HepG2 (cell line): ENCODE measurements around the gene PRMT2. TPM values are rescaled to one million over a fixed set of nuclear protein-coding genes. Genes with fewer than 3 reads are reported as not detected.
A peak's percentile ranks its signal among the peaks of the same experiment; 100 is the strongest.

Experiments
- ARNT2 ChIP-seq: sonication (generic); formaldehyde crosslinking; IDR thresholded peaks from 2 replicates; pipeline ENCODE4 v1.8.0; 2022; ENCODE audit warnings: mild to moderate bottlenecking, low read depth, missing genetic modification reagents, moderate library complexity
- EP300 ChIP-seq, 3 experiments: sonication (generic) in 1 of 3; formaldehyde crosslinking in 1 of 3; IDR thresholded peaks; 2 replicates each; pipeline versions ENCODE4 v1.5.1 to v1.6.1; 2011 to 2020; ENCODE audit warnings: low read depth in 2 of 3, low read length in 2 of 3, borderline replicate concordance in 1 of 3, improper control_type of control experiment in 1 of 3, mild to moderate bottlenecking in 1 of 3, missing genetic modification reagents in 1 of 3, moderate library complexity in 1 of 3
- FOXA1 ChIP-seq, 2 experiments: fragments of 450-650 bp in 1 of 2; sonication (generic) in 1 of 2; formaldehyde crosslinking in 1 of 2; IDR thresholded peaks; 2 replicates each; pipeline versions ENCODE4 v1.4.0 to v1.6.1; 2016 to 2020; ENCODE audit warnings: missing genetic modification reagents in 1 of 2
- HES4 ChIP-seq: sonication (generic); formaldehyde crosslinking; IDR thresholded peaks from 2 replicates; pipeline ENCODE4 v1.9.0; 2021; ENCODE audit warnings: mild to moderate bottlenecking, missing genetic modification reagents, borderline replicate concordance
- KMT2A ChIP-seq: sonication (generic); formaldehyde crosslinking; IDR thresholded peaks from 2 replicates; pipeline ENCODE4 v1.4.0; 2020; ENCODE audit warnings: missing genetic modification reagents
- RCOR2 ChIP-seq: IDR thresholded peaks from 2 replicates; pipeline ENCODE4 v1.6.1; 2016; ENCODE audit warnings: missing biosample characterization, missing genetic modification reagents
- SAFB2 ChIP-seq: sonication (generic); formaldehyde crosslinking; IDR thresholded peaks from 2 replicates; pipeline ENCODE4 v1.5.1; 2020; ENCODE audit warnings: missing genetic modification reagents, low read depth, mild to moderate bottlenecking, borderline replicate concordance
- TBL1XR1 ChIP-seq: fragments of 150-350 bp; IDR thresholded peaks from 2 replicates; pipeline ENCODE4 v1.6.1; 2014; ENCODE audit warnings: borderline replicate concordance, low read length; ENCODE audit not compliant: partially characterized antibody
- ZFP1 ChIP-seq: IDR thresholded peaks from 2 replicates; pipeline ENCODE4 v1.6.1; 2016
- ZNF292 ChIP-seq: sonication (generic); formaldehyde crosslinking; IDR thresholded peaks from 2 replicates; pipeline ENCODE4 v1.8.1; 2022; ENCODE audit warnings: mild to moderate bottlenecking, low read depth, missing genetic modification reagents, borderline replicate concordance
- ZNF615 ChIP-seq: sonication (generic); formaldehyde crosslinking; IDR thresholded peaks from 2 replicates; pipeline ENCODE4 v1.5.0; 2020; ENCODE audit warnings: mild to moderate bottlenecking, missing genetic modification reagents, borderline replicate concordance
- ZNF674 ChIP-seq: sonication (generic); formaldehyde crosslinking; IDR thresholded peaks from 2 replicates; pipeline ENCODE4 v1.5.0; 2020; ENCODE audit warnings: low read depth, mild to moderate bottlenecking, missing genetic modification reagents
- ZNF781 ChIP-seq: sonication (generic); formaldehyde crosslinking; IDR thresholded peaks from 2 replicates; pipeline ENCODE4 v1.5.1; 2020; ENCODE audit warnings: borderline replicate concordance, mild to moderate bottlenecking, missing genetic modification reagents; ENCODE audit errors: not compliant biosample characterization
- polyA plus RNA-seq, 8 experiments: library from polyadenylated mRNA; depleted of rRNA in 3 of 8; stranded (reverse) in 7 of 8; unstranded in 1 of 8; fragments of >200 nt; fragmentation: Illumina TruSeq in 4 of 8; extraction: Trizol in 4 of 8; gene quantifications; 2 replicates each; pipeline versions ENCODE4 v1.2.1 to v1.2.3, GENCODE V29; 2011 to 2016; ENCODE audit warnings: low read depth in 4 of 8, missing spikeins in 1 of 8, mixed read lengths in 1 of 8; ENCODE audit not compliant: insufficient read depth in 1 of 8
- total RNA-seq, 5 experiments: library from RNA; depleted of rRNA; stranded (reverse); fragments of >200 nt; fragmentation: Illumina TruSeq; extraction: Trizol; gene quantifications; 2 replicates each; pipeline ENCODE4 v1.2.3, GENCODE V29; 2016; ENCODE audit warnings: low read depth in 1 of 5
- TF ChIP-seq, protein P1 (sequence below): sonication (generic); formaldehyde crosslinking; IDR thresholded peaks from 2 replicates; pipeline ENCODE4 v1.4.0; 2020; ENCODE audit warnings: mild to moderate bottlenecking, missing genetic modification reagents
- TF ChIP-seq, protein P2 (sequence below): sonication (generic); formaldehyde crosslinking; IDR thresholded peaks from one replicate; pipeline ENCODE4 v1.5.1; 2020; ENCODE audit warnings: mild to moderate bottlenecking, missing genetic modification reagents; ENCODE audit errors: not compliant biosample characterization
- TF ChIP-seq, protein P3 (sequence below): sonication (generic); formaldehyde crosslinking; IDR thresholded peaks from 2 replicates; pipeline ENCODE4 v1.8.0; 2022; ENCODE audit warnings: missing genetic modification reagents, mild to moderate bottlenecking, borderline replicate concordance

PRMT2 gene
- total and polyA plus RNA-seq, 2 of the 13 experiments (the other 11 are each of a cell fraction or from before 2014, with no cell fraction given): 54.4 to 78.8 TPM

DNA sequence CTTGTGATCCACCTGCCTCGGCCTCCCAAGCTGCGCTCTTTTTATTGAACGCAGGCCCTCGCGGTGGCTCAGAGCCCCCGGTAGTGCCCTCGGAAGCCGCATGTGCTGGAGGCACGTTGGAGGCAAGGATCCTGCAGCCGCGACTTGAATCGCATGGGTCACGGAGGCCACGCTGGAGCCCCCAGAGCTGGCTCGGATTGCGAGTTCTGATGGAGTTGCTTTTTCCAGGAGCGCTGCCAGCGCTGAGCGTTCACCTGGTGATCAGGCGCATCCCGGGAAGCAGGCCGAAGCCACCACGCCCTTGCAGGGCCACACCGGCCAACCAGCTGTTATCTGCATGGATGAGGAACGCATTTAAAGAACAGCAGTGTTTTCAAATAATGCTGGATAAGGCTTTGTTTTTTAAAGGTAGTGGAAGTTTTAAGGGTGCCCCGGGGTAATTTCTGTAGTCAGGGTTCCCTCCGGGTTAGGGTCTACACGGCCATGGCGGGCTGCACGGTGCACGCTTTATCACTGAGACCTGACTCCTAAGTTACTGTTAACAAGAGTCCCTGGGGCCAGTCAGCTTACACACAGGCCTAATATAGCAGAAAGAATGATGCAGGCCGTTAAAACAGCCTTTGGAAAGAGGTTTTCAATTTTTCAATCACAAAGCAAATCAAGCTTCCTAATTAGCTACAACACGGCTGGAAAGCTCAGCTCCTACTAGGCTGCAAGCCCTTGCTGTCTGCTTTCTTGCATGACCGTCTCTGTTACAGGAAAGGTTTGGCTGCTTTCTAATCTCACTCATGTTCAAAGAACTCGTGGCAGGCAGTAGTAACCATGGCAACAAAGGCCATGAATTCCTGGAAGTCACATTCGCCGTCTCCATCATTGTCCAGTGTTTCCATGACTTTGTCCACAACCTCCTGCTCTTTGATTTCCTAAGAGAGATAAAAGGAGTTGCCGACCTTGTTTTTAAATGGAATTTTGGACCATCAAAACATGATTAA lies 36.6 kb upstream of the PRMT2 start (continued):
- no peak for TF ChIP-seq HES4 (CRISPR knock-in tag)
- TF ChIP-seq ZNF292 (CRISPR knock-in tag): no peak
- no peak for TF ChIP-seq KMT2A (CRISPR knock-in tag)
- TF ChIP-seq ARNT2: no peak
- no peak for TF ChIP-seq ZFP1 (CRISPR knock-in tag)
- TF ChIP-seq EP300 (IDR thresholded peaks at IDR 0.05; ENCODE audit: low read depth in 2 of 2, low read length in 2 of 2): 0 out of 4 replicates have a peak, but pooled peaks of 1 of the 2 experiments have one; percentile 13
- TF ChIP-seq EP300 (CRISPR knock-in tag; IDR thresholded peaks at IDR 0.05; ENCODE audit: borderline replicate concordance): no peak
- peak; percentile 62; the same call in 1 of the 2 replicates for TF ChIP-seq RCOR2 (CRISPR knock-in tag)
- no peak for TF ChIP-seq SAFB2 (CRISPR knock-in tag)
- TF ChIP-seq, protein P1, sequence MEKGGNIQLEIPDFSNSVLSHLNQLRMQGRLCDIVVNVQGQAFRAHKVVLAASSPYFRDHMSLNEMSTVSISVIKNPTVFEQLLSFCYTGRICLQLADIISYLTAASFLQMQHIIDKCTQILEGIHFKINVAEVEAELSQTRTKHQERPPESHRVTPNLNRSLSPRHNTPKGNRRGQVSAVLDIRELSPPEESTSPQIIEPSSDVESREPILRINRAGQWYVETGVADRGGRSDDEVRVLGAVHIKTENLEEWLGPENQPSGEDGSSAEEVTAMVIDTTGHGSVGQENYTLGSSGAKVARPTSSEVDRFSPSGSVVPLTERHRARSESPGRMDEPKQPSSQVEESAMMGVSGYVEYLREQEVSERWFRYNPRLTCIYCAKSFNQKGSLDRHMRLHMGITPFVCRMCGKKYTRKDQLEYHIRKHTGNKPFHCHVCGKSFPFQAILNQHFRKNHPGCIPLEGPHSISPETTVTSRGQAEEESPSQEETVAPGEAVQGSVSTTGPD: no peak
- TF ChIP-seq, protein P2, sequence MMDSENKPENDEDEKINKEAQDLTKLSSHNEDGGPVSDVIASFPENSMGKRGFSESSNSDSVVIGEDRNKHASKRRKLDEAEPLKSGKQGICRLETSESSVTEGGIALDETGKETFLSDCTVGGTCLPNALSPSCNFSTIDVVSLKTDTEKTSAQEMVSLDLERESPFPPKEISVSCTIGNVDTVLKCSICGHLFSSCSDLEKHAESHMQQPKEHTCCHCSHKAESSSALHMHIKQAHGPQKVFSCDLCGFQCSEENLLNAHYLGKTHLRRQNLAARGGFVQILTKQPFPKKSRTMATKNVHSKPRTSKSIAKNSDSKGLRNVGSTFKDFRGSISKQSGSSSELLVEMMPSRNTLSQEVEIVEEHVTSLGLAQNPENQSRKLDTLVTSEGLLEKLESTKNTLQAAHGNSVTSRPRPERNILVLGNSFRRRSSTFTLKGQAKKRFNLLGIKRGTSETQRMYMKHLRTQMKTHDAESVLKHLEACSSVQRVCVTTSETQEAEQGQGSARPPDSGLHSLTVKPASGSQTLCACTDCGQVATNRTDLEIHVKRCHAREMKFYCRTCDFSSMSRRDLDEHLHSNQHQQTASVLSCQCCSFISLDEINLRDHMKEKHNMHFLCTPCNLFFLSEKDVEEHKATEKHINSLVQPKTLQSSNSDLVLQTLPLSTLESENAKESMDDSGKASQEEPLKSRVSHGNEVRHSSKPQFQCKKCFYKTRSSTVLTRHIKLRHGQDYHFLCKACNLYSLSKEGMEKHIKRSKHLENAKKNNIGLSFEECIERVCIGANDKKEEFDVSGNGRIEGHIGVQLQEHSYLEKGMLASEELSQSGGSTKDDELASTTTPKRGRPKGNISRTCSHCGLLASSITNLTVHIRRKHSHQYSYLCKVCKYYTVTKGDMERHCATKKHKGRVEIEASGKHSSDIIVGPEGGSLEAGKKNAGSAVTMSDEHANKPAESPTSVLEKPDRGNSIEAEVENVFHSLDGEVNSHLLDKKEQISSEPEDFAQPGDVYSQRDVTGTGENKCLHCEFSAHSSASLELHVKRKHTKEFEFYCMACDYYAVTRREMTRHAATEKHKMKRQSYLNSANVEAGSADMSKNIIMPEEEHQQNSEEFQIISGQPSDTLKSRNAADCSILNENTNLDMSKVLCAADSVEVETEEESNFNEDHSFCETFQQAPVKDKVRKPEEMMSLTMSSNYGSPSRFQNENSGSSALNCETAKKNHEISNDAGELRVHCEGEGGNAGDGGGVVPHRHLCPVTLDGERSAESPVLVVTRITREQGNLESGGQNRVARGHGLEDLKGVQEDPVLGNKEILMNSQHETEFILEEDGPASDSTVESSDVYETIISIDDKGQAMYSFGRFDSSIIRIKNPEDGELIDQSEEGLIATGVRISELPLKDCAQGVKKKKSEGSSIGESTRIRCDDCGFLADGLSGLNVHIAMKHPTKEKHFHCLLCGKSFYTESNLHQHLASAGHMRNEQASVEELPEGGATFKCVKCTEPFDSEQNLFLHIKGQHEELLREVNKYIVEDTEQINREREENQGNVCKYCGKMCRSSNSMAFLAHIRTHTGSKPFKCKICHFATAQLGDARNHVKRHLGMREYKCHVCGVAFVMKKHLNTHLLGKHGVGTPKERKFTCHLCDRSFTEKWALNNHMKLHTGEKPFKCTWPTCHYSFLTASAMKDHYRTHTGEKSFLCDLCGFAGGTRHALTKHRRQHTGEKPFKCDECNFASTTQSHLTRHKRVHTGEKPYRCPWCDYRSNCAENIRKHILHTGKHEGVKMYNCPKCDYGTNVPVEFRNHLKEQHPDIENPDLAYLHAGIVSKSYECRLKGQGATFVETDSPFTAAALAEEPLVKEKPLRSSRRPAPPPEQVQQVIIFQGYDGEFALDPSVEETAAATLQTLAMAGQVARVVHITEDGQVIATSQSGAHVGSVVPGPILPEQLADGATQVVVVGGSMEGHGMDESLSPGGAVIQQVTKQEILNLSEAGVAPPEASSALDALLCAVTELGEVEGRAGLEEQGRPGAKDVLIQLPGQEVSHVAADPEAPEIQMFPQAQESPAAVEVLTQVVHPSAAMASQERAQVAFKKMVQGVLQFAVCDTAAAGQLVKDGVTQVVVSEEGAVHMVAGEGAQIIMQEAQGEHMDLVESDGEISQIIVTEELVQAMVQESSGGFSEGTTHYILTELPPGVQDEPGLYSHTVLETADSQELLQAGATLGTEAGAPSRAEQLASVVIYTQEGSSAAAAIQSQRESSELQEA (CRISPR knock-in tag): no peak
- no peak for TF ChIP-seq FOXA1 (IDR thresholded peaks at IDR 0.05)
- no peak; the same call in 1 of the 2 replicates for TF ChIP-seq FOXA1 (CRISPR knock-in tag; IDR thresholded peaks at IDR 0.05)
- TF ChIP-seq ZNF615: no peak
- TF ChIP-seq ZNF781 (CRISPR knock-in tag): no peak
- no peak for TF ChIP-seq ZNF674
- TF ChIP-seq, protein P3, sequence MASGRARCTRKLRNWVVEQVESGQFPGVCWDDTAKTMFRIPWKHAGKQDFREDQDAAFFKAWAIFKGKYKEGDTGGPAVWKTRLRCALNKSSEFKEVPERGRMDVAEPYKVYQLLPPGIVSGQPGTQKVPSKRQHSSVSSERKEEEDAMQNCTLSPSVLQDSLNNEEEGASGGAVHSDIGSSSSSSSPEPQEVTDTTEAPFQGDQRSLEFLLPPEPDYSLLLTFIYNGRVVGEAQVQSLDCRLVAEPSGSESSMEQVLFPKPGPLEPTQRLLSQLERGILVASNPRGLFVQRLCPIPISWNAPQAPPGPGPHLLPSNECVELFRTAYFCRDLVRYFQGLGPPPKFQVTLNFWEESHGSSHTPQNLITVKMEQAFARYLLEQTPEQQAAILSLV (CRISPR knock-in tag): no peak
- TF ChIP-seq TBL1XR1: peak; percentile 72
